Endothelial cell of umbilical vein (primary cell): ENCODE results near the gene PGD. TPM values are rescaled to one million over a fixed set of nuclear protein-coding genes. Genes with fewer than 3 reads are reported as not detected.
A peak's percentile ranks its signal among the peaks of the same experiment; 100 is the strongest.

Experiments
- BruUV-seq: library from RNA; stranded (reverse); fragments of 400-500 nt; replicated peaks from 2 replicates; lab custom pipeline; 2021; lab: Mats Ljungman, UMichigan
- CTCF ChIA-PET: fragments of 300-600, 350-600 bp; sonication (Branson Sonifier 250); formaldehyde crosslinking; loops from one replicate; lab custom pipeline; 2021; ENCODE audit warnings: antibody characterized with exemption, inconsistent platforms; lab: Charles Lee
- POLR2A ChIA-PET: fragments of 300-600, 350-600 bp; sonication (Branson Sonifier 250); formaldehyde crosslinking; loops from one replicate; lab custom pipeline; 2021; ENCODE audit warnings: antibody characterized with exemption, inconsistent platforms; lab: Charles Lee
- DNase-seq: peaks from one replicate; pipeline ENCODE4 v3.0.0-alpha.2; 2011; ENCODE audit warnings: low read depth, low spot score
- FAIRE-seq: peaks from 2 replicates; lab custom pipeline; 2011; peaks lifted over from hg19 to GRCh38; lab: Jason Lieb, UNC
- H2AFZ ChIP-seq: 2 replicates; pipeline ENCODE4 v1.6.0; 2012; ENCODE audit warnings: low read depth, low read length, control low read depth, inconsistent platforms
- H3K27ac ChIP-seq: 2 replicates; pipeline ENCODE4 v1.5.1; 2011; ENCODE audit warnings: low read depth, mild to moderate bottlenecking, control low read depth, low read length, moderate library complexity; ENCODE audit not compliant: insufficient read depth
- H3K27me3 ChIP-seq, 2 experiments: 2 replicates each; pipeline versions ENCODE4 v1.6.0 to v1.6.1; 2011; ENCODE audit warnings: low read length in 2 of 2, mixed read lengths in 1 of 2; ENCODE audit not compliant: control insufficient read depth in 2 of 2, insufficient read depth in 2 of 2
- H3K36me3 ChIP-seq, 2 experiments: 2 replicates in 1 of 2; 3 replicates in 1 of 2; pipeline ENCODE4 v1.5.1; 2011; ENCODE audit warnings: low read length in 2 of 2, mild to moderate bottlenecking in 1 of 2, moderate library complexity in 1 of 2; ENCODE audit not compliant: control insufficient read depth in 2 of 2, insufficient read depth in 2 of 2; ENCODE audit errors: extremely low read depth in 1 of 2
- H3K4me1 ChIP-seq: 3 replicates; pipeline ENCODE4 v1.5.1; 2011; ENCODE audit warnings: mild to moderate bottlenecking, low read length; ENCODE audit not compliant: control insufficient read depth, insufficient read depth; ENCODE audit errors: extremely low read depth
- H3K4me2 ChIP-seq: 2 replicates; pipeline ENCODE4 v1.6.1; 2011; ENCODE audit warnings: low read length, control low read depth, mixed read lengths; ENCODE audit not compliant: insufficient read depth
- H3K4me3 ChIP-seq, 3 experiments: fragments of 200-600 bp in 1 of 3; sonication (generic), shearing (Covaris generic) in 1 of 3; replicated peaks in 1 of 3; 2 replicates each; pipeline ENCODE4 v1.5.1; 2011 to 2016; ENCODE audit warnings: control low read depth in 3 of 3, low read length in 3 of 3, mild to moderate bottlenecking in 2 of 3, inconsistent platforms in 1 of 3, low read depth in 1 of 3, moderate library complexity in 1 of 3; ENCODE audit not compliant: insufficient read depth in 1 of 3
- H3K79me2 ChIP-seq: 2 replicates; pipeline ENCODE4 v1.6.0; 2012; ENCODE audit warnings: low read length, inconsistent platforms; ENCODE audit not compliant: control insufficient read depth, insufficient read depth
- H3K9ac ChIP-seq: replicated peaks from 2 replicates; pipeline ENCODE3; 2011; ENCODE audit warnings: low read length, control low read depth; ENCODE audit not compliant: insufficient read depth; ENCODE audit errors: extremely low read depth
- H3K9me1 ChIP-seq: replicated peaks from 3 replicates; pipeline ENCODE4 v1.6.0; 2011; ENCODE audit warnings: mild to moderate bottlenecking, low read length; ENCODE audit not compliant: control insufficient read depth, insufficient read depth; ENCODE audit errors: extremely low read depth
- H3K9me3 ChIP-seq: replicated peaks from 2 replicates; pipeline ENCODE4 v1.5.1; 2012; ENCODE audit warnings: low read length, inconsistent platforms; ENCODE audit not compliant: control insufficient read depth, insufficient read depth
- H4K20me1 ChIP-seq: replicated peaks from 2 replicates; pipeline ENCODE3; 2011; ENCODE audit warnings: mild to moderate bottlenecking, low read length; ENCODE audit not compliant: control insufficient read depth, insufficient read depth; ENCODE audit errors: extremely low read depth
- FOS ChIP-seq: IDR thresholded peaks from 2 replicates; pipeline ENCODE4 v1.6.1; 2011; ENCODE audit warnings: mild to moderate bottlenecking, low read length, moderate library complexity, borderline replicate concordance; ENCODE audit not compliant: insufficient read depth
- GATA2 ChIP-seq: IDR thresholded peaks from 2 replicates; pipeline ENCODE4 v1.7.0; 2011; ENCODE audit warnings: low read depth, mild to moderate bottlenecking, moderate library complexity, mixed read lengths, low read length; ENCODE audit not compliant: insufficient read length, insufficient read depth
- JUN ChIP-seq: IDR thresholded peaks from 2 replicates; pipeline ENCODE4 v1.6.1; 2011; ENCODE audit warnings: borderline replicate concordance, low read depth; ENCODE audit not compliant: insufficient read length, insufficient read depth
- MYC ChIP-seq: IDR thresholded peaks from one replicate; pipeline ENCODE4 v1.6.1; 2011; ENCODE audit warnings: mild to moderate bottlenecking, low read depth, low read length
- POLR2A ChIP-seq: IDR thresholded peaks from 2 replicates; pipeline ENCODE4 v1.6.1; 2012; ENCODE audit warnings: low read depth, mild to moderate bottlenecking, control low read depth, low read length
- POLR2AphosphoS5 ChIP-seq: IDR thresholded peaks from 2 replicates; pipeline ENCODE4 v1.6.1; 2012; ENCODE audit warnings: low read depth, mild to moderate bottlenecking, control low read depth, low read length, moderate library complexity; ENCODE audit not compliant: insufficient read depth
- dilution Hi-C: fragments of 300-500 bp; cut with MboI; formaldehyde crosslinking; loops from one replicate; pipeline ENCODE4 v1.15.0; 2019; ENCODE audit warnings: low sequenced_read_pairs; ENCODE audit not compliant: extremely low pct_ligation_motif_present
- intact Hi-C: fragments of 100-400 bp; cut with micrococcal nuclease; formaldehyde crosslinking; loops from one replicate; pipeline ENCODE4 v1.10.0; 2022
- polyA plus RNA-seq, 4 experiments: library from polyadenylated mRNA; depleted of rRNA in 3 of 4; stranded (reverse) in 3 of 4; unstranded in 1 of 4; fragments of >200 nt; gene quantifications; 2 replicates each; pipeline versions ENCODE4 v1.2.1 to v1.2.3, GENCODE V29; 2011 to 2012; ENCODE audit warnings: missing spikeins in 1 of 4
- total RNA-seq: library from RNA; stranded (reverse); gene quantifications from 2 replicates; pipeline ENCODE4 v1.2.3, GENCODE V29; 2021
- TF ChIP-seq, protein P1 (sequence below): IDR thresholded peaks from 2 replicates; pipeline ENCODE4 v1.6.1; 2011; ENCODE audit not compliant: insufficient read depth, insufficient read length
- TF ChIP-seq, protein P2 (sequence below), 2 donors: IDR thresholded peaks; 1 replicate in 1 of 2; 2 replicates in 1 of 2; pipeline ENCODE4 v1.5.1; 2011; ENCODE audit warnings: low read length in 2 of 2, mild to moderate bottlenecking in 2 of 2, moderate library complexity in 2 of 2, control low read depth in 1 of 2, inconsistent platforms in 1 of 2, low read depth in 1 of 2; ENCODE audit not compliant: insufficient read depth in 1 of 2; ENCODE audit errors: extremely low read depth in 1 of 2

The PGD gene
- total and polyA plus RNA-seq, 2 donors (not counting 3 experiments of a cell fraction or from before 2014, with no cell fraction given): 196 to 303 TPM

DNA sequence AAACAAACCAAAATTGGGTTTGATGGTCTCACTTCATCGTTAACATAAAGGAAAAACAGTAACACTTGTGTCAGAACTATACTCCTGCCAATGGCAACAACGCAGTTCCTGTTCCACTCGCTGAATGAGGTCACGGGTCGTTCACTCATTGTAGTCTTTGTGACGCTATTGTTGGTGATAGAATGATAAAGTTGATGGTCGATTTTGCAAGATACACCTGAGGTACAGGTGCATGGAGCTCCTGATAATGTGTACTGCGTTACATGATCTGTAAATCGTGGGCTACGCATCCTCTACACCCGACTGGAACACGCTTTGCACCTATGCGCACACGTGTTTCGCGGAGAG lies 31.0 kb downstream of the PGD start:
- peak overlapping the region; percentile 42 for H3K27ac ChIP-seq
- ChIA-PET CTCF (interaction anchor here (0.9 to 3.3 kb wide), 22 partner anchors 8 to 440 kb away, joined by 3 to 123 read pairs (median 6); partner anchors contain the start of genes DFFA, KIF1B and PGD), POLR2A (interaction anchor here (1.1 to 1.6 kb wide), 2 partner anchors 14 to 64 kb away, joined by 3 to 6 read pairs; no protein-coding TSS in a partner anchor)

DNA sequence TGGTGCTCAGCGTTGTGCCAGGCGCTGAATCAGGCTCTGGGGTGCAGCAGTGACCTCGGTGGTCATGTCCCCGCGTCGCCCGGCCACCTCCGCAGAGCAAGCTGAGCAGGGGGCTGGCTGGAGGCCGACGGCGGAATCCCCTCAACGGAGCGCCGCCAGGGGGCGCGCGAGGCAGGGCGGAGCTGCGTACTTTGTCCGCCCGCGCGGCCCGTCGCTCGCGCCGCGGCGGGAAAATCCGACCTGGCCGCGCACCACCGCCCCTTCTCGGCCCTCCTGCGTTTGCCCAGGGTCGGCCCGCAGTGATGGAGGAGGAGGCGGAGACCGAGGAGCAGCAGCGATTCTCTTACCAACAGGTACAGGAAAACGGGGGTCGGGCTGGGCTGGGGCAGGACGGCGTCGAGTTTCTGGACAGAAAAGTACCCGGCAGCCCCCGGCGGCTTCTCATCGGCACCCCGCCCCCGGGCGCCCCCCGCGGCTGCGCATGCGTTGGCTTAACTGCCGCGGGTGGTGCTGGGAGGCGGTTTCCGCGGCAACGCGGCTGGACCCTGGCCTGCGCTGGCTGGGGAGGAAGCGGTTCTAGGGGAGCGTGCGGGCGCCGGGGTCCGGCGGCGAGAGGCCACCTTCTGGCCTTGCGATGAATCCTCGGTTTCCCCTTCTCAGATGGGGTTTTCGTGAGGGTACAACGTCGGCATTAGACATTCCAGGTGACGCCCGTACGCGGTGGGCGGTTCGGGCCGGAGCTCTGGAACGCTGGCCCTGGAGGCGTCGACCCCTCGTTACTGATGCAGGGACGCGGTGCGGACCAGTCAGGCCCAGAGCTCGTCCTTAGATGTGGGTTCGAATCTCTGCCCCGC lies 31.6 kb downstream of the PGD start, which contains the start of gene CENPS:
Gene CENPS, plus strand, starts transcription at position 218 of the 854 bp plus-strand sequence. Its CDS starts 85 bp downstream, at position 303.
- TSS peak; percentile 39 for BruUV-seq
- POLR2A ChIA-PET: interaction anchor here (0.6 to 1.6 kb wide), 4 partner anchors 15 to 63 kb away, joined by 3 to 12 read pairs (median 4); partner anchors contain the start of gene PGD
- Histone ChIP-seq H3K27me3 (no peaks in the 10 kb centered on the region), H3K79me2 (no peaks in the 10 kb centered on the region), H3K4me2 (peak within 1 kb of the TSS; percentile 50), H3K36me3 (no peaks in the 10 kb centered on the region), H2AFZ (peak within 1 kb of the TSS; percentile 87), H3K4me1 (peaks cover 14% of the 10 kb centered on the region), H3K9ac (peak within 1 kb of the TSS; percentile 72), H4K20me1 (no peaks in the 10 kb centered on the region), H3K4me3 (peak within 1 kb of the TSS; percentile 35 to 67 (median 55)), H3K9me1 (no peaks in the 10 kb centered on the region), H3K27ac (peak within 1 kb of the TSS; percentile 42), H3K9me3 (no peaks in the 10 kb centered on the region)
- CTCF ChIA-PET: interaction anchor here (0.7 to 3.3 kb wide), 27 partner anchors 9 to 440 kb away, joined by 3 to 123 read pairs (median 6); partner anchors contain the start of genes DFFA, KIF1B and PGD
- peak; percentile 92 for DNase-seq
- peak; percentile 86 for FAIRE-seq
- TF ChIP-seq MYC (no peak), POLR2A (peak; percentile 73), GATA2 (peak; percentile 36), POLR2AphosphoS5 (peak; percentile 62), FOS (no peak)
- TF ChIP-seq, protein P1, sequence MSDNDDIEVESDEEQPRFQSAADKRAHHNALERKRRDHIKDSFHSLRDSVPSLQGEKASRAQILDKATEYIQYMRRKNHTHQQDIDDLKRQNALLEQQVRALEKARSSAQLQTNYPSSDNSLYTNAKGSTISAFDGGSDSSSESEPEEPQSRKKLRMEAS: peak; percentile 44
- TF ChIP-seq, protein P2, sequence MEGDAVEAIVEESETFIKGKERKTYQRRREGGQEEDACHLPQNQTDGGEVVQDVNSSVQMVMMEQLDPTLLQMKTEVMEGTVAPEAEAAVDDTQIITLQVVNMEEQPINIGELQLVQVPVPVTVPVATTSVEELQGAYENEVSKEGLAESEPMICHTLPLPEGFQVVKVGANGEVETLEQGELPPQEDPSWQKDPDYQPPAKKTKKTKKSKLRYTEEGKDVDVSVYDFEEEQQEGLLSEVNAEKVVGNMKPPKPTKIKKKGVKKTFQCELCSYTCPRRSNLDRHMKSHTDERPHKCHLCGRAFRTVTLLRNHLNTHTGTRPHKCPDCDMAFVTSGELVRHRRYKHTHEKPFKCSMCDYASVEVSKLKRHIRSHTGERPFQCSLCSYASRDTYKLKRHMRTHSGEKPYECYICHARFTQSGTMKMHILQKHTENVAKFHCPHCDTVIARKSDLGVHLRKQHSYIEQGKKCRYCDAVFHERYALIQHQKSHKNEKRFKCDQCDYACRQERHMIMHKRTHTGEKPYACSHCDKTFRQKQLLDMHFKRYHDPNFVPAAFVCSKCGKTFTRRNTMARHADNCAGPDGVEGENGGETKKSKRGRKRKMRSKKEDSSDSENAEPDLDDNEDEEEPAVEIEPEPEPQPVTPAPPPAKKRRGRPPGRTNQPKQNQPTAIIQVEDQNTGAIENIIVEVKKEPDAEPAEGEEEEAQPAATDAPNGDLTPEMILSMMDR (IDR thresholded peaks at IDR 0.05; ENCODE audit: extremely low read depth in 1 of 2, insufficient read depth in 1 of 2, low read depth in 1 of 2, low read length in 2 of 2): peak; percentile 94 to 97
- intact Hi-C loops: loop anchor here (1.0 kb wide), 3 partner anchors 42 to 437 kb away; partner anchors contain the start of gene DFFA
- dilution Hi-C loops: no loop called here

More for the DNA sequence above, 31.0 kb downstream of the PGD start:
- Histone ChIP-seq H3K9ac (peak overlapping the region; percentile 72), H3K4me3 (peak overlapping the region in 2 of 3 experiments; percentile 55 to 67), H3K9me1 (no peaks in the 10 kb centered on the region), H3K4me1 (peaks cover 14% of the 10 kb centered on the region), H3K79me2 (no peaks in the 10 kb centered on the region), H3K27me3 (no peaks in the 10 kb centered on the region), H4K20me1 (no peaks in the 10 kb centered on the region), H3K36me3 (no peaks in the 10 kb centered on the region), H2AFZ (peak overlapping the region; percentile 18), H3K9me3 (no peaks in the 10 kb centered on the region), H3K4me2 (peak overlapping the region; percentile 50)
- FAIRE-seq (peak; percentile 98), DNase-seq (peak; percentile 82)
- BruUV-seq: no TSS peak
- TF ChIP-seq GATA2: peak; percentile 67
- TF ChIP-seq POLR2AphosphoS5: no peak
- TF ChIP-seq JUN: peak; percentile 15
- intact Hi-C loops (loop anchor here (1.0 to 10.0 kb wide), 5 partner anchors 42 to 805 kb away; partner anchors contain the start of genes DFFA and UBE4B), dilution Hi-C loops (no loop called here)
